ENCODE data around the gene GPR84. TPM values are rescaled to one million over a fixed set of nuclear protein-coding genes. Genes with fewer than 3 reads are reported as not detected.

The GPR84 gene
- total and polyA plus RNA-seq, 2 donors (not counting 3 experiments of a cell fraction or from before 2014, with no cell fraction given) = not detected

DNA sequence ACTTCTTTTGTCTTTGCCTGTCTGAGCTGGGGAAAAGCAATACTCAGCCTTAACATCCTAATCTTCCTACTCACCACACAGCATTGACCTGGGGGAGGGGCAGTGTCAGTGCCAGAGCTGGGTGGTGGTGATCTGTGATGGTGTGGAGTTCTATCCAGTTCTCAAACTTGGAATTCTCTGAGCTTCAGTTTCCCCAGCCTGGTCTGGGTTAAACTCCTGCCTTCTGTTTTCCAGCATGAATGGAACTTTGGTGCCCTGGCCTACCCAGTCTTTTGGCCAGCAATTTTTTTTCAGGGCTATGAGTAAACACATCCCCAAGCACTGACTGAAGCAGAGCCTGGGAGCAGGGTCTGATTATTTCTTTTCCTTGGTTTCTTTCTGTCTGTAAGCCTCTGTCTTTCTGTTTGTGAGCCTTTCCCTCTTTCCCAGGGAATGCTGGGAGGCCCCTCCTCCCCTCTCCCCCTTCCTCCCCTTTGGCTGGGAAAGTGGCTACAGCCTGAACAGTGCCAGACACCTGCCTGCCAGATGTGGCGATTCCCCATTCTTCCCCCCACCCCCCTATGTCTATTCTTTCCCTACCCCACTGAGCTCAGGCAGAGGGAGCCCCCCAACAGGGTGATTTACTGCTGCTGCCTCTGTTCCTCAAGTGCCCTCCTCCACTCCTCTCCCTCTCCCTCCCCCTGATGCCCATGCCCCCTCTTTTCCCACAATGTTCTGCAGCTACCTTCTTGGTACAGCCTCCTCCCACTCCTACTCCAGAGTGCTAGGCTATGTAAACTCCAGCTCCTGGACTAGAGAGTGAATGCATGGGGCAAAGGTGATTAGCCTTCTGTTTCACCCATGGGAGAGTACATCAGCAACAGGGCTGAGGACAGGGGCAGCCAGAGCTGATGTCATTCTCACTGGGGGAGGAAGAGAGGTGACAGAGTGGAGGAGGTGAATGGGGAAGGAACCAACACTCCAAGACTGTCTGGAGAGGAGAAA lies 11.1 kb downstream of the GPR84 start:
- Histone ChIP-seq H3K36me3 (ENCODE audit: control insufficient read depth in 2 of 2, extremely low read depth in 1 of 2, insufficient read depth in 2 of 2, low read length in 2 of 2) (peaks cover 13 to 17% of the 10 kb centered on the region in 2 experiments), H3K4me1 (ENCODE audit: control insufficient read depth, extremely low read depth, insufficient read depth, low read length) (peaks cover 4% of the 10 kb centered on the region), H3K79me2 (ENCODE audit: control insufficient read depth, insufficient read depth, low read length) (no peaks in the 10 kb centered on the region), H3K27ac (ENCODE audit: insufficient read depth, low read depth, low read length) (no peak overlapping the region), H3K9me1 (replicated peaks; ENCODE audit: control insufficient read depth, extremely low read depth, insufficient read depth, low read length) (no peaks in the 10 kb centered on the region), H3K9ac (replicated peaks; ENCODE audit: extremely low read depth, insufficient read depth, low read length) (no peak overlapping the region), H3K27me3 (ENCODE audit: control insufficient read depth in 2 of 2, insufficient read depth in 2 of 2, low read length in 2 of 2) (no peaks in the 10 kb centered on the region), H2AFZ (ENCODE audit: low read depth, low read length) (no peak overlapping the region), H3K4me2 (ENCODE audit: insufficient read depth, low read length) (no peak overlapping the region), H3K4me3 (replicated peaks in 1 of 3; ENCODE audit: insufficient read depth in 1 of 3, low read depth in 1 of 3, low read length in 3 of 3) (no peak overlapping the region), H3K9me3 (replicated peaks; ENCODE audit: control insufficient read depth, insufficient read depth, low read length) (no peaks in the 10 kb centered on the region), H4K20me1 (replicated peaks; ENCODE audit: control insufficient read depth, extremely low read depth, insufficient read depth, low read length) (no peaks in the 10 kb centered on the region)
- dilution Hi-C loops (cut with MboI; ENCODE audit: extremely low pct_ligation_motif_present, low sequenced_read_pairs) (no loop called here), intact Hi-C loops (cut with micrococcal nuclease) (no loop called here)
- DNase-seq (ENCODE audit: low read depth, low spot score) (no peak), FAIRE-seq (no peak)
- BruUV-seq (replicated peaks) = no TSS peak
- TF ChIP-seq GATA2 (IDR thresholded peaks at IDR 0.05; ENCODE audit: insufficient read depth, insufficient read length, low read depth, low read length) (no peak), EZH2 (IDR thresholded peaks at IDR 0.05; ENCODE audit: borderline replicate concordance, low read depth, low read length, severe bottlenecking) (no peak), POLR2A (IDR thresholded peaks at IDR 0.05; ENCODE audit: low read depth, low read length) (no peak), POLR2AphosphoS5 (IDR thresholded peaks at IDR 0.05; ENCODE audit: insufficient read depth, low read depth, low read length) (no peak), FOS (IDR thresholded peaks at IDR 0.05; ENCODE audit: borderline replicate concordance, insufficient read depth, low read length) (no peak), JUN (IDR thresholded peaks at IDR 0.05; ENCODE audit: borderline replicate concordance, insufficient read depth, insufficient read length, low read depth) (no peak), MYC (IDR thresholded peaks at IDR 0.05; ENCODE audit: low read depth, low read length) (no peak), MAX (IDR thresholded peaks at IDR 0.05; ENCODE audit: insufficient read depth, insufficient read length) (no peak), CTCF (IDR thresholded peaks at IDR 0.05; ENCODE audit: extremely low read depth in 1 of 2, insufficient read depth in 1 of 2, low read depth in 1 of 2, low read length in 2 of 2) (no peak)
- ChIA-PET CTCF (interaction anchor here (0.6 to 1.2 kb wide), 9 partner anchors 15 to 1867 kb away, joined by 3 to 5 read pairs (median 3); partner anchors contain the start of gene COPZ1), POLR2A (no interaction called here)

Data from endothelial cell of umbilical vein (primary cell).